Activated CD8-positive, alpha-beta memory T cell treated with anti-CD3 and anti-CD28 coated beads, Interleukin-2, amount 50 U/mL, for 4 hours (primary cell): ENCODE data around the gene FGF23.
"Not testable (repeated sequence)": the region's sequence is repeated elsewhere in the genome, so short reads cannot be mapped to it uniquely, and the experiment has no call there.

Source experiments
- DNase-seq: peaks from one replicate; pipeline ENCODE4 v3.0.0-alpha.2; 2020

The FGF23 gene

DNA sequence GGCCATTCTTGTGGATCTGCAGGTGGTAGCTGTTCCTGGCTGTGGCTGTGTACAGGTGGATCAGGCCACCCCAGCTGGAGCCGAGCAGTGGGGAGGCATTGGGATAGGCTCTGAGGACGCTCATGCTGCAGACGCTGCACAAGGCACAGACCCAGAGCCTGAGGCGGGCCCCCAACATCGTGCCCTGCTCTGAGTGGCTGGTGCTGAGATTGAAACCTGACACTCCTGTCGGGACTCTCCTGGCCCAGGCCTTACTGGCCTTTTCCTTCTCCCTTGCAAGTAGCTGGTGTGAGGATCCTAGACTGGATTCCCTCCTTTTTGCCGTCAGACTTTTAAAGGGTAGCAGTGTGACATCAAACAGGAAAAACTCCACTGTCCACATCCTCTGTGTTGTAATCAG is at the start of gene FGF23:
Gene FGF23 (minus strand): TSS at position 308 of the 400 bp plus-strand sequence. CDS start 130 bp downstream, at position 178.
- no peak for DNase-seq

DNA sequence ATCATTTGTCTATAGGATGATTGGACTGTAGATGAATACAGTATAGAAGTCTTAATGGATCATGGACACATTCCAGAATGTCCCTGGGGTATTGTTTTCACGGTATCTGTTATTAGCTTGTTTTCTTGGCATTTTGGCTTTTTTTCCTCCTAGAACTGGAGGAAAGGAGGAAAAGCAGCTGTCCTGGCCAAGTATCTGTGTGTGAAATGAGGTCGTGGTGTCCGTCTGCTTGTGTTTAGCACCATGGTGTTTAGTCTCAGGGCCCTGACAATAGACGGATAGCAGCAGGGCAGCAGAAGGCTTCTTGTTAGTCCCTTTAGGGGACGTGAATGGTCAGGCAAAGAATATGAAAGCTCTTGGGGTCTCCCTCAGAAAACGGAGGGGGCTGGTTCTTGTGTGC is 44.9 kb upstream of the FGF23 start:
- no peak for DNase-seq

DNA sequence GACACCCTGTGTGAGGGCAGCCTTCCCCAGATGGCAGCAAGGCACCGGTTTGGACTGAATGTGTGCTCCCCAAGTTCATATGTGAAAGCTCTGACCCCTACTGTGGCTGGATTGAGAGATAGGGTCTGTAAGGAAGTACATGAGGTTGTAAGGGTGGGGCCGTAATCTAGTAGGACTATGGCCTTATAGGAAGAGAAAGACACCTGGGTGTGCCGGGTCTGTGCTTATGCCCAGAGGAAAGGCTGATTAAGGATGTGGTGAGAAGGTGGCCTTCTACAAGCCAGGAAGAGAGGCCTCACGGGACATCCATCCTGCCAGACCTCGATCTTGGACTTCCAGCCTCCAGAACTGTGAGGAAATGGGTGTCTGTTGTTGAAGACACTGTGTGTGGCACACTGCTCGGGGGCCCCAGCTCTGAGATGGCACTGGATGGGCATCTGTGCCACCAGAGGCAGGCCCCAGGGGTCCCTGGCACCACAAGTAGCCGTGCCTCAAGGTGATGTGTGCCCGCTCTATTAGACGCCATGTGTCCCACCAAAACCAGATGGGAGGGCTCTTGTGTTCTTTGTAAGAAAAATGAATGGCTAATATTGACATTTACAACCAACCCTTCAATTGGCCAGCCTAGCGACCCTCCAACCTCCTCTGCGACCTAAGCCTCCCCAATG is 44.1 kb upstream of the FGF23 start:
- DNase-seq = no peak

DNA sequence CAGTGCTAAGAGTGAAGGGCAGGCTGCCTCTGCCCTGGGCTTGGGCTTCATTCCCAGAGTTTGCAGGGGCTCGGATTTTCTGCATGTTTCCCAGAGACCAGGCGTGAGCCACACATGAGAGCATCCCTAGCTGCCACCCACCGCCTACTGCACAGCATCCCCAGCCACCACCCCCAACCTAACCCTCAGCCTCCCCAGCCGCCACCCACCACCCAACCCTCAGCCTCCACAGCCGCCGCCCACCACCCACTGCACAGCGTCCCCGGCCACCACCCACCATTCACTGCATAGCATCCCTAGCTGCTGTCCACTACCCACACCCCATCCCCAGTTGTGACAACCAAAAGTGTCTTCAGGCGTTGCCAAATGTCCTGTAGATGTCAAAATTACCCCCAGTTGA is 43.5 kb upstream of the FGF23 start:
- DNase-seq = no peak

DNA sequence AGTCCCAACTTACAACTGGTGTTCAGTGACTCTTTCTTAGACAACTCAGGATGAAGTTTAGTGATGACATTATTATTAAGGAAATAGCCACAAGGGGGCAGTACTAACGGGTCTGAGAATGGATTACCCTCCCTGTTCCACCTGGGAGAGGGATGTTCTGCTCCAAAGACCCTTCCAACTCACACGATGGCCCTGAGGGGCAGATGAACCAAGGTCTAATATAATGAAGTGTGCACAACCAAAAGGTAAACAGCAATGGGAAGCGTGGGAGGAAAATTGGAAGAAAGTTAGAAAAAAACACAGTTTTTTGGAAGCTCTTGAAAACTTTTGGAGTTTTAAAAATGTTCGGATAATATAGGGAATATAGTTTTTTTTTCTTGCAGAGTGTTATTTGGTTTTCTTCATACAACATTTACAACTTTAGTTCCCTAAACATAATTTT is 42.1 kb upstream of the FGF23 start:
- no peak for DNase-seq

DNA sequence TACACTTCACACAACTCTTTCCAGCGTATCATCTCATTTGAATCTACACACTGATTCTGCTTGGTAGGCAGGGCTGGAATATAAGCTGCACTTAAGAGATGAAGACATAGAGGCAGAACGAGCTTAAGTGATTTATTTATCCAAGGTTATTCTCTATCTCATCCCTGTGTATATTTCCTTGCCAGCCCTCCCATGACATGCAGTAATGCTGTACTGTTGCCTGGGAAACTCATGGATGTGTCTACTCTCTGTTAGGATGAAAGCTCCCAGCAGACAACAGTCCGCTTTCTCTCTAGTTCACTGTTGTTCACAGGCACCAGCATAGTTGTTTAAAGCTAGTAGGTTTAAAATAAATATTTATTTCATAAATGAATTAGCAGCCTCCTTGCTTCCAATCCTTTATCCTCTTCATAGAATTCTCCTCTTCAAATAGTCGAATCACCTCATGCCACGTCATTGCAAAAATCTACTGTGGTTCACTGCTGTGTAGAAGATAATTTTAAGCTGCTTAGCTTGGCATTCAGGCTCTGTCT is 40.7 kb upstream of the FGF23 start:
- DNase-seq = no peak

DNA sequence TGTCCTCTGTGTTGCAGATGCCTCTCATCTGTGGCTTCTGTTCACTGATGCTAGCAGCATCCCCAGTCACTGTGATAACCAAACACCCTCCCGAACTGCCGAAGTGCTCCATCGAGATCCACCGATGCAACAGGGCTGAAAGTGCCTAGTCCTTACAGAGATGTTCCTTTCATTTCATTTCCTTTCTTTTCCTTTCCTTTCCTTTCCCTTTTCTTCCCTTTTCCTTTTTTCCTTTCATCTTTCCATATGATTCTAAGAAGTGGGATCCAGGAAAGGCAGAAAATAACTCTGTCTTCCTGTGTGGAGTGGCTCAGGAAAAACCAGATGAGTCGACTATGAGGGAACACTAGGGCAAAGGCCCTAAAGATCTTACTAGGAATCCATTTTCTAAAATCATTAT is 39.4 kb upstream of the FGF23 start:
- DNase-seq = no peak

DNA sequence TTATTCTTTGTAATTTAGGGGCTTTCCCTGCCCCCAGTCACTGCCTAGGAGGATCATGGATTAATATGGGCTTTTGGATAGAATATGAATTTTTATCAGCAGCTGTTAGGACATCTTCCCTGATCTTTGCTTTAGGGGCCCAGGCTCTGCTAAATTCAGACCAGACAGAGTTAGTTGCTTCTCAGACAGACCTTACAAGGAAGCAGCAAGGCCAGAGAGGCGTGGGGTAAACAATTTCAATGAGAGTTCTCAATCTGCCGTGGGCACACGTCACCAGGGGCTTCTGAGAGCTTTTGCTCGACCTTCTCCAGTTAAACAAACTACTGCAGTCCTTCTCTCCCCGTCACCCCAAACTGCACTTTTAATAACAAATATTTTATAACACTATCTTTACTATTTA is 38.4 kb upstream of the FGF23 start:
- no peak for DNase-seq

DNA sequence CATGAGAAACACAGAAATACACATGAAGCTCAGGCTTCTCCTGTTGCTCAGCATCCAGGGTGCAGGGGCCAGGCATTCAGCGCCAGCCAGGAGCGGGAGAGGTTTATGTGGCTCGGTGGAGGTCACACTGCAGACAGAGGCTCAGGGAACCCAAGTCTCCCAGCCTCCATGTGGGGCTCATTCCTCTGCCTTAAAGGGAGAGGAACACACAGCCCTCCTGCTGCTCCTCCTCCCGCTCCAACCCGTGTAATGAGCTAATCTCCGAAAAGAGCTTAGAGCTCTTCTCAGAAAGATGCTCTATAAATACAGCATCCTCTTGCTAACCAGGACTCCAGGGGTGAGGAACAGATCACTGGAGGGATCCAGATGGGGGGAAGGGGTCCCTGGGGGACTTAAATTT is 37.9 kb upstream of the FGF23 start:
- DNase-seq = no peak

DNA sequence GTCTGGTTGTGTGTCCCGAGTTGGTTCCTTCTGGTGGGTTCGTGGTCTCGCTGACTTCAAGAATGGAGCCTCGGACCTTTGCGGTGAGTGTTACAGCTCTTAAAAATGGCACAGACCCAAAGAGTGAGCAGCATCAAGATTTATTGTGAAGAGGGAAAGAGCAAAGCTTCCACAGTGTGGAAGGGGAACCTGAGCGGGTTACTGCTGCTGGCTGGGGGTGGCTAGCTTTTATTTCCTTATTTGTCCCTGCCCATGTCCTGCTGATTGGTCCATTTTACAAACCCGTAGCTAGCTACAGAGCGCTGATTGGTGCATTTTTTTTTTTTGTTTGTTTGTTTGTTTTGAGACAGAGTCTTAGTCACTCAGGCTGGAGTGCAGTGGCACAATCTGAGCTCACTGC is 36.8 kb upstream of the FGF23 start:
- no peak for DNase-seq

DNA sequence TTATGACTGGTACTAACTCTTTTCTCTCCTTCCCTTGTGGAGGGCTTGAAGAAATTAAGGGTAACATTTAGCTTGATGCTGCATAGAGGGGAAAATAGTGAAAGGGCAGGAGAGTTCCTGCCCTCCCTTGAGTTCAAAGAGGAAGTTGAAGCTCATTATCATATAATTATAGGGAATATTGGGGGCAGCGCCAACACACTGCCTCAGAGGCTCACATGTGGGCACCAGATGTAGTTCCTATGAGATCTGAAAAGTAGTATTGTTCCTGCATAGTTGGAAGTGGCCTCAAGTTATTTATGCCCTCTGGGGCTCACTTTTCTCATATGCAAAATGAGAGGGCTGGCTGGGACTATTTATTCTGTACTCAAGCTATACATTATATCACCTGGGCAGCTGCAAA is 33.0 kb upstream of the FGF23 start:
- no peak for DNase-seq

DNA sequence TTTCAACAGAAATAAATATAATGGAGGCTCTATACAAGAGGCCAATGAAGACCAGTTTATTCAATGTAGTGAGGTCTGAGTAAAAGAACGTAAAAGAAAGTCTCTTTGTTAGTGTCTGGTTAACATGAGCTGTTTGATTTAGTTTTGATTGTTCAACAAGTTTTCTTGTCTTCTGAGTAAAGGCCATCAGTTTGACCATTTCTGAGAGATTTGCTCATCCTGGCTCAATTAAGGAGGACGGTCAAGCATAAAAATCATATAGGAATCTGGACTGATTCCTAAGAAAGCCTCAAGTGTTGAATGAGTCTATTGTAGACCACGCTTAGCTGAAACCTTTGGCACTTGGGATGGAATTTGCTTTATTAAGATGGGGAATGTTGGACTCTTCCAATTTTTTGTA is 32.5 kb upstream of the FGF23 start:
- no peak for DNase-seq

DNA sequence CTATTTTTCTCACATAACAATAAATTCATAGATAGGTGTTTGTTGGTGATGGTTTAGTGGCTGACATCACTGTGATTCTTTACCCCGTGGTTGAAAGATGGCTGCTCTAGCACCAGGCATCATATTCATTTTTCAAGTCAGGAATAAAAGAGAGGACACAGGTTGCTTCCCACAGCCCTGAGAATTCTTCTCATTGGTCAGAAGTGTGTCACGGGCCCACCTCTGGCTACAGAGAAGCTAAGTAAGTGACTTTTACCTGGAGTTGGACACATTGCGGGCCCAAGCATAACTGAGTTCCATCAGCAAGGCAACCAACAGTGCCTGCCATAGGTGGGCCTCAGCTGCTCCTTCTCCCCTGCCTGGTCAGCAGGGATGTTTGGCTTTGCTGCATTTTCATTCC is 27.6 kb upstream of the FGF23 start:
- no peak for DNase-seq

DNA sequence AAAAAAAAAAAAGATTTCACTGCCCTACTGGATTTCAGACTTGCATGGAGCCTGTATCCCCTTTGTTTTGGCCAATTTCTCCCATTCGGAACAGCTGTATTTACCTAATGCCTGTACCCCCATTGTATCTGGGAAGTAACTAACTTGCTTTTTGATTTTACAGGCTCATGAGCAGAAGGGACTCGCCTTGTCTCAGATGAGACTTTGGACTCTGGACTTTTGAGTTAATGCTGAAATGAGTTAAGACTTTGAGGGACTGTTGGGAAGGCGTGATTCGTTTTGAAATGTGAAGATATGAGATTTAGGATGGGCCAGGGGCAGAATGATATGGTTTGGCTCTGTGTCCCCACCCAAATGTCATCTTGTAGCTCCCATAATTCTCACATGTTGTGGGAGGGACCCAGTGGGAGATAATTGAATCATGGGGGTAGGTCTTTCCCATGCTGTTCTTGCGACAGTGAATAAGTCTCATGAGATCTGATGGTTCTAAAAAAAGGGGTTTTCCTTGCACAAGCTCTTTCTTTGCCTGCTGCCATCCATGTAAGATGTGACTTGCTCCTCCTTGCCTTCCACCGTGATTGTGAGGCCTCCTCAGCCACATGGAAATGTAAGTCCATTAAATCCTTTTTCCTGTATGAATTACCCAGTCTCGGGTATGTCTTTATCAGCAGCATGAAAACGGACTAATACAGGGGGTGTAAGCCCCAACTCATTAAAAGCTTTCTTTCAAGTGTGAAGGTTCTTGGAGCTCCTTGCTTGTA is 25.5 kb upstream of the FGF23 start:
- DNase-seq = not testable (repeated sequence)

DNA sequence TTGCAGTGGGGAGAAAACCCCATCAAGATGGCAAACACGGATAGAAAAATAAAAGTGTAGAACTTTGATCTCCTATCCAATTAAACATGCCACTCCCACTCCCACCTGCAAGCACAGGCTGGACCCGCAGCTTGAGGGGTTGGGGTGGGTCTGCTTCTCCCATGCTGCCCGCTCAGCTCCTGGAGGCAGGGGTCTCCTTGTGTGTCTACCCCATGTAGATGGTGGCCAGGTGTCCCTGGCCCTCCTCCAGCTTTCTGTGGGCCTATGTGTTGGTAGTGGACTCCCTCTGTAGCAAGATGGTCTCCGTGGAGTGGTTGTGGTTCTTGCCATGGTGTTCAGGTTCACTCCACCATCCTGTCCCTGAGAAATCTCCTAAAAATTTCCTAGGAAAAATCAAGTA is 23.5 kb upstream of the FGF23 start:
- no peak for DNase-seq

DNA sequence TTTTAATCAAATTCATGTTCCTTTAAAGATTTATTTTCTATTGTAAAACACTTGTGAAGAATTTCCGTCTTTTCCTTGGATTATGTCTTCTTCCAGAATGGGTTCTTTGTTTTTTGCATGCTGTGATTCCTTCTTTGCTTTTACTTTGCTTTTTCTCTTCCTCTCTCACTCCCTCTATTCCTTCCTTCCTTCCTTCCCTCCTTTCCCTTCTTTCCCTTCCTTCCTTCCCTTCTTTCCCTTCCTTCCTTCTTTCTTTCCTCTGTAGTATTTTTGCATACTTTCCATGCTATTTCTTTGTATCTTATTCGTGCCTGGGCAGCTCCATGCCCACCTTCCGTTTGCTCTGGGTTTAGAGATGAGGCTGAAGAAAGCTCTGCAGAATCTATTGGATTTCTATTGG is 21.6 kb upstream of the FGF23 start:
- no peak for DNase-seq

DNA sequence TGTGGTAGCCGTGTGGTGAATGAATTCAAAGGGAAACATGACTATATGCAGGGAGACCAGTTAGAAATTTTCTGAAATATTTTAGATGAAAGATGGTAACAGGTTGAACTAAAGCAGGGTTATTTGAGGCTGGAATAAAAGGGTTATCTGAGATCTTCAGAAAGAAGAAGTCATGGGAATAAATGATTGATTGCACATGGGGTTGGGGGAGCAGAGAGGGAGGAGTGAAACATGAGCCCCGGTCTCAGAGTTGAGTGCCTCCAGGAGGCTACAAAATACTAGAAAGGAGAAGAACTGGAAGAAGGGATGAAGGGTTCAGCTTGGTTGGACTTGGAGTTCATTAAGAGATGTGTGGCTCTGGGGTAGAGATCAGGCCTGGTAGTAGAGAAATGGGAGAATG is 16.3 kb upstream of the FGF23 start:
- no peak for DNase-seq

DNA sequence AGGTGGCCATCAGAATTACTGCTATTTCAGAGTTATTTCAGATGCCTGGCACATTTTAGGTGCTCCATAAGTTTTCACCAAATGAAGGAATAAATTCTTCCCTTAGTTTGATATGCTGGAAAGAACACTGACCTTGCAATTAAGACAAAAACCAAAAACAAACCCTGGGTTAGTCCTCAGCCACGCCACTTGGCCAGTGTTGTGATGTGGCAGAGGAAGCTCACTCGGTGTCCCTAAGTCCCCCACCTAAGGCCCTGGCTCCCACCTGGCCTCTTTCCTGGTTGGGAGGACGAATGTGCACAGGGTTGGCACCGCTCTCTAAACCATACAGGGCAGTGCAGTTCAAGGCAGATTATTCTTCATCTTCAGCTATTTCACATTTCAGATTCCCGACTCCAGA is 13.7 kb upstream of the FGF23 start:
- no peak for DNase-seq

DNA sequence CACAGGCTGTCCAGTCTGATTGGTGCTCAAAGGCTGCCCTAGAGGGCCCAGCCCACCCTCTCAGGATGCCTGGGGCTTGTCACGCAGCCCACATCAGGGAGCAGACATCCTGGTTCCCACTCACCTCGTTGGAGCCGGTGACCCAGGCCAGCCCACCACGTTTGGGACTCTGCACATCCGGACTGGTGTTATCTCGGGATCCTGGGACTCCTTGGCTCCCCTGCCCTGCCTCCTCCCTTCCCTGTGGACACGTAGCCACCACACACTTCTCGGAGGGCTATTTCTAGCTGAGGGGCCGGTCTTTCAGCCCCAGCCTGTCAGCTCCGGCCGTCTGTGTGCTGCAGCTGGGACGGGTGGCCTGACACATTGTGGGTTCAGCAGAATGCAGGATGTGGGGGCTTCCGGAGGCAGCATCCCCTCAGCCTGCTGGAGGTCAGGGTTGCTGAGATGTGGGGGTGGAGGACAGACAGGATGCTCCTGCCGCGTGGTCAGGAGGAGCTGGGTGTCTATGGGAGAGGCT is 12.8 kb upstream of the FGF23 start:
- DNase-seq = no peak

DNA sequence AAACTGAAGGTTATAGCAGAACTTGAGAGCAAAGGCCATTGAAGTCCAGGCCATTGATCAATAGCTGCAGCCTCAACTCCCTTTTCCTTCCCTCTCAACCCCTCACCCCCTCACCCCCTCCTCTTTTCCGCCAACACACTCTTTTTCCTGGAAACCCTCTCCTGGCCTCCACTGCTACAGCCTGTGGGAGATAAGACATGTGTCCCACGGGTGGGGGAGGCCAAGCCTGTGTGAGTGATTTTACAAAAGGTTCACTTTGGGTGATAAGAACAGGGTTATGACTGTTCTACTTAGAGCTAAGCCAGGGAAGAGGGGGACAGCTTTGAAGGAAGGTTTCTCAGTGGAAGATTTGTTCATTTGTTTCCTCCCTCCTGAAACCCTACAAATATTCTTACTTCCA is 9.2 kb upstream of the FGF23 start:
- DNase-seq = no peak

DNA sequence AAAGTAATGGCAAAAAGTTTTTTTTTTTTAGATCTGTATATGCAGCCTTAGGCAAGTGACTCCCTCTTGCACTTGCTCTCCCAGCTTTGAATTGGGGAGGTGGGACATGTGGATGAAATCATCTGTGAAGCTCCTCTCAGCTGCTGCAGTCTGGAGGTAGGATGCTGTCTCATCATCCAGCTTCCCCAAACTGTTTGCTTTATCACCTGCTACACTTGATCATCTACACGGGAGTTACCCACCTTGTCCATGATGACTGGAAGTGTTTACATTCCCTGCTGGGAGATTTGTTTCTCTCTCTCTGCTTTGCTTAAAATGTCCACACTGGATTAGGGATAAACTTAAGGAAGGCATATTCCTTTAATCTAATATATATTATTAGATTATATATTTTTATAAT is 8.5 kb upstream of the FGF23 start:
- no peak for DNase-seq

DNA sequence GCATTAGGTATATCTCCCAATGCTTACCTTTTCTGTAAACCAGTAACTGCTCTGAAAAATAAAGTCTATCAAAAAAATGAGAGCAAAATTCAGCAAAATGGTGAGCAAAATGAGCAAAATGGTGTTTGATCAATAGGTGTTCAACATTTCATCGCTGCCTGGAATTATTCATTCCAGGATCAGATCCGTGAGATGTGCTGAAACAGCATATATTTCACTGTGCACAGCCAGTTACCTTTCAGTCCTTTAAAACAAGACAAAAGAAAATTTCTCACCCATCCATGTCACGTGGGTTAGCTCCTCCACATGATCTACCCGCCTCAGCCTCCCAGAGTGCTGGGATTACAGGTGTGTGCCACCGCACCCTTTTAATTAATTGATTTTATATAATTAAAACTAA is 8.1 kb upstream of the FGF23 start:
- no peak for DNase-seq

DNA sequence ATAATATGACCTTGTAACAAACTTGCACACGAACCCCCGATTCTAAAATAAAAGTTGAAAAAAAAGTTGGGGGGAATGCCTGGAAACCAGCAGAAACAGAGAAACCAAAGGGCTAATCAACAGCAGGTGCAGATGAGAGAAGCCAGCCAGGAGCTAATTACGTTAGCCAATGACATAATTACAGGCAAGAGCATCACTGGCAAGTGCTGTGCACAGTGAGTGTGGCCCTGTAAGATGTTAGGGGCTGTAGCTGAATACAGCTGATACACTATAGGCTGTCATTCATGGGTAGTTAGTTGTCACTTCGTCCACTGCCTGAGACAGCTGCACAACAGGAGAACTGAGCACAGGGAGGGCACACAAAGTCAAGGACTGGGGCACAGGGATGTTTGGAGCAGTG is 7.3 kb upstream of the FGF23 start:
- DNase-seq = no peak

DNA sequence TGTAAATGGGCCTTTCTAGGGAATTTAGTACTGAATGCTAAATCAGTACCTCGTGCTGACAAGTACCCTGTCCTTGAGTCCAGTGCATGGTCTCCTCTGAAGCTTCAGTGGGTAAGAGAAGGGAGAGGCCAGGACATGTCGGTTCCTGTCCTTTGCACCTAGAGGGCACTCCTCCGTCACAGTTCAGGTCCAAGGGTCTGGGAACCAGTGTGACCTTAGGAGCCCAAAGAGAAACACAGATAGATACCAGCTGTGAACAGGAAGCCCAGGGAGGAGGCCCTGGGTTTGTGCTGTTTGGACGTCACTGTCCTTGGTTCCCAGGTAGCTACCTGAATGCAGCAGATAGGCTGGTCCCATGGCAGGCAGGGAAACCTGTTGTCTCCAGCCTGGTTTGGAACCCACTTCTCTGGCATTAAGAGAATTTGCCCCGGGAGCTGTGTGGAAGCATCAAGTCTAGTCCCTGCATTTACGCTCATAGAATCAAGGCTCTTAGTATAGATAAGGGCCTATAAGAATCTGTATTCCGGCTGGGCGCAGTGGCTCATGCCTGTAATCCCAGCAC is 3.9 kb upstream of the FGF23 start:
- DNase-seq = no peak
